PFSK-1 (cell line): ENCODE results near the gene FIGLA.

Source experiments
- POLR2AphosphoS5 ChIP-seq: IDR thresholded peaks from 2 replicates; pipeline ENCODE4 v1.6.1; 2012; ENCODE audit warnings: low read depth, mild to moderate bottlenecking, control low read depth, low read length, moderate library complexity
- REST ChIP-seq, 2 experiments: IDR thresholded peaks; 2 replicates each; pipeline versions ENCODE4 v1.6.1 to v1.8.0; 2011 to 2012; ENCODE audit warnings: low read depth in 2 of 2, low read length in 2 of 2, control low read depth in 1 of 2, inconsistent platforms in 1 of 2, mild to moderate bottlenecking in 1 of 2, moderate library complexity in 1 of 2; ENCODE audit not compliant: insufficient read depth in 1 of 2
- SIN3A ChIP-seq: IDR thresholded peaks from 2 replicates; pipeline ENCODE4 v1.6.1; 2012; ENCODE audit warnings: mild to moderate bottlenecking, low read length, moderate library complexity, borderline replicate concordance; ENCODE audit not compliant: insufficient read depth
- TAF1 ChIP-seq: IDR thresholded peaks from 2 replicates; pipeline ENCODE4 v1.6.1; 2012; ENCODE audit warnings: low read length, control low read depth, borderline replicate concordance; ENCODE audit not compliant: insufficient read depth

GRCh38 chr2:70832386-70832785 lies 41.9 kb upstream of the FIGLA start:
- TF ChIP-seq POLR2AphosphoS5, result no peak
- TF ChIP-seq TAF1, result no peak
- TF ChIP-seq SIN3A, result no peak
- TF ChIP-seq REST (IDR thresholded peaks at IDR 0.05; ENCODE audit: insufficient read depth in 1 of 2, low read depth in 2 of 2, low read length in 2 of 2), result no peak
